MCF 10A (cell line): ENCODE measurements around the gene FLT4. TPM values are rescaled to one million over a fixed set of nuclear protein-coding genes. Genes with fewer than 3 reads are reported as not detected.

ENCODE experiments used
- BruUV-seq: library from RNA; stranded (reverse); fragments of 400-500 nt; replicated peaks from 2 replicates; lab custom pipeline; 2021; lab: Mats Ljungman, UMichigan
- CTCF ChIA-PET: fragments of 300-600 bp; sonication (Branson Sonifier 250); formaldehyde crosslinking; extraction: SDS; loops from one replicate; lab custom pipeline; 2021; ENCODE audit warnings: antibody characterized with exemption, inconsistent platforms; lab: Yijun Ruan, JAX
- POLR2A ChIA-PET: fragments of 300-600, 350-650 bp; sonication (Branson Sonifier 250); formaldehyde crosslinking; extraction: SDS; loops from one replicate; lab custom pipeline; 2020; ENCODE audit warnings: antibody characterized with exemption, inconsistent platforms; lab: Yijun Ruan, JAX
- DNase-seq: peaks from one replicate; pipeline ENCODE4 v3.0.0-alpha.2; 2018; ENCODE audit not compliant: unreplicated experiment
- H3K27ac Mint-ChIP-seq: one replicate; pipeline ENCODE4 v1.8.0; 2022; ENCODE audit warnings: mild to moderate bottlenecking, low read depth, mixed read lengths; ENCODE audit not compliant: unreplicated experiment
- H3K27me3 Mint-ChIP-seq: one replicate; pipeline ENCODE4 v1.8.0; 2022; ENCODE audit warnings: mixed read lengths; ENCODE audit not compliant: insufficient read depth, unreplicated experiment
- H3K36me3 Mint-ChIP-seq: one replicate; pipeline ENCODE4 v1.8.0; 2022; ENCODE audit warnings: mild to moderate bottlenecking, moderate library complexity, mixed read lengths; ENCODE audit not compliant: insufficient read depth, unreplicated experiment
- H3K4me1 Mint-ChIP-seq: one replicate; pipeline ENCODE4 v1.8.0; 2022; ENCODE audit warnings: mixed read lengths; ENCODE audit not compliant: insufficient read depth, unreplicated experiment
- H3K4me3 Mint-ChIP-seq: one replicate; pipeline ENCODE4 v1.8.0; 2022; ENCODE audit warnings: mild to moderate bottlenecking, moderate library complexity, mixed read lengths; ENCODE audit not compliant: unreplicated experiment
- H3K9me3 Mint-ChIP-seq: one replicate; pipeline ENCODE4 v1.8.0; 2022; ENCODE audit warnings: mixed read lengths; ENCODE audit not compliant: unreplicated experiment
- CTCF ChIP-seq: fragments of 200-600 bp; IDR thresholded peaks from one replicate; pipeline ENCODE4 v1.8.0; 2022; ENCODE audit warnings: antibody characterized with exemption, mild to moderate bottlenecking; ENCODE audit not compliant: unreplicated experiment
- intact Hi-C: fragments of 100-400 bp; cut with micrococcal nuclease; formaldehyde crosslinking; loops from 2 replicates; pipeline ENCODE4 v1.14.1; 2022
- total RNA-seq: library from RNA; stranded (reverse); gene quantifications from 2 replicates; pipeline ENCODE4 v1.2.3, GENCODE V29; 2022

The FLT4 gene
- total RNA-seq, 1 experiment from 2014 or later: not detected

GRCh38 chr5:180608572-180609310 lies 40.7 kb downstream of the FLT4 start:
- intact Hi-C loops: loop anchor here (5.0 kb wide), 4 partner anchors 109 to 481 kb away; no protein-coding TSS in a partner anchor
- DNase-seq: no peak
- Mint-ChIP-seq H3K27me3 (peaks cover 24% of the 10 kb centered on the region), H3K4me3 (no peak overlapping the region), H3K36me3 (no peaks in the 10 kb centered on the region), H3K4me1 (peaks cover 17% of the 10 kb centered on the region), H3K27ac (no peak overlapping the region), H3K9me3 (no peaks in the 10 kb centered on the region)
- CTCF ChIA-PET: interaction anchor here (0.6 to 0.7 kb wide), 3 partner anchors 13 to 858 kb away, joined by 3 to 4 read pairs (median 4); no protein-coding TSS in a partner anchor
- POLR2A ChIA-PET: no interaction called here
- BruUV-seq: no TSS peak
- TF ChIP-seq CTCF: no peak

- no TSS peak for BruUV-seq
- POLR2A ChIA-PET: interaction anchor here (1.2 kb wide), 1 partner anchor 23 kb away, joined by 3 read pairs; no protein-coding TSS in a partner anchor
- intact Hi-C loops: loop anchor here (2.0 to 5.0 kb wide), 5 partner anchors 63 to 481 kb away; no protein-coding TSS in a partner anchor
- TF ChIP-seq CTCF: no peak
- H3K27ac Mint-ChIP-seq: no peak overlapping the region
- peak; percentile 28 for DNase-seq
- H3K9me3 Mint-ChIP-seq: no peaks in the 10 kb centered on the region
- H3K27me3 Mint-ChIP-seq: peaks cover 17% of the 10 kb centered on the region
- CTCF ChIA-PET: interaction anchor here (0.6 to 1.0 kb wide), 5 partner anchors 127 to 857 kb away, joined by 3 to 4 read pairs (median 3); no protein-coding TSS in a partner anchor
- H3K4me1 Mint-ChIP-seq: peaks cover 17% of the 10 kb centered on the region
- H3K4me3 Mint-ChIP-seq: no peak overlapping the region
- no peaks in the 10 kb centered on the region for H3K36me3 Mint-ChIP-seq
Observed at GRCh38 chr5:180607861-180608571, 41.4 kb downstream of the FLT4 start.

GRCh38 chr5:180606215-180606785 lies 43.1 kb downstream of the FLT4 start:
- intact Hi-C loops: loop anchor here (1.0 to 5.0 kb wide), 6 partner anchors 65 to 479 kb away; no protein-coding TSS in a partner anchor
- H3K36me3 Mint-ChIP-seq: no peaks in the 10 kb centered on the region
- no peaks in the 10 kb centered on the region for H3K9me3 Mint-ChIP-seq
- no peak for TF ChIP-seq CTCF
- CTCF ChIA-PET: interaction anchor here (0.5 to 2.5 kb wide), 38 partner anchors 9 to 1397 kb away, joined by 3 to 10 read pairs (median 4); no protein-coding TSS in a partner anchor
- H3K4me1 Mint-ChIP-seq: peaks cover 17% of the 10 kb centered on the region
- H3K27ac Mint-ChIP-seq: no peak overlapping the region
- BruUV-seq: no TSS peak
- peaks cover 16% of the 10 kb centered on the region for H3K27me3 Mint-ChIP-seq
- POLR2A ChIA-PET: interaction anchor here (1.0 to 1.2 kb wide), 2 partner anchors 112 to 122 kb away, joined by 3 read pairs; no protein-coding TSS in a partner anchor
- DNase-seq: no peak
- no peak overlapping the region for H3K4me3 Mint-ChIP-seq
